K562 treated with DMSO at 1 percent for 24 hours (cell line): ENCODE data around the gene MAP3K9. TPM values are rescaled to one million over a fixed set of nuclear protein-coding genes. Genes with fewer than 3 reads are reported as not detected.

Experiments
- total RNA-seq: library from RNA; unstranded; fragments of 300-600 nt; gene quantifications from 2 replicates; pipeline ENCODE4 v1.2.3, GENCODE V29; 2022; ENCODE audit warnings: low read depth; ENCODE audit not compliant: insufficient read depth

Gene MAP3K9
- 1.4 and 1.8 TPM in 2 replicates for total RNA-seq

DNA sequence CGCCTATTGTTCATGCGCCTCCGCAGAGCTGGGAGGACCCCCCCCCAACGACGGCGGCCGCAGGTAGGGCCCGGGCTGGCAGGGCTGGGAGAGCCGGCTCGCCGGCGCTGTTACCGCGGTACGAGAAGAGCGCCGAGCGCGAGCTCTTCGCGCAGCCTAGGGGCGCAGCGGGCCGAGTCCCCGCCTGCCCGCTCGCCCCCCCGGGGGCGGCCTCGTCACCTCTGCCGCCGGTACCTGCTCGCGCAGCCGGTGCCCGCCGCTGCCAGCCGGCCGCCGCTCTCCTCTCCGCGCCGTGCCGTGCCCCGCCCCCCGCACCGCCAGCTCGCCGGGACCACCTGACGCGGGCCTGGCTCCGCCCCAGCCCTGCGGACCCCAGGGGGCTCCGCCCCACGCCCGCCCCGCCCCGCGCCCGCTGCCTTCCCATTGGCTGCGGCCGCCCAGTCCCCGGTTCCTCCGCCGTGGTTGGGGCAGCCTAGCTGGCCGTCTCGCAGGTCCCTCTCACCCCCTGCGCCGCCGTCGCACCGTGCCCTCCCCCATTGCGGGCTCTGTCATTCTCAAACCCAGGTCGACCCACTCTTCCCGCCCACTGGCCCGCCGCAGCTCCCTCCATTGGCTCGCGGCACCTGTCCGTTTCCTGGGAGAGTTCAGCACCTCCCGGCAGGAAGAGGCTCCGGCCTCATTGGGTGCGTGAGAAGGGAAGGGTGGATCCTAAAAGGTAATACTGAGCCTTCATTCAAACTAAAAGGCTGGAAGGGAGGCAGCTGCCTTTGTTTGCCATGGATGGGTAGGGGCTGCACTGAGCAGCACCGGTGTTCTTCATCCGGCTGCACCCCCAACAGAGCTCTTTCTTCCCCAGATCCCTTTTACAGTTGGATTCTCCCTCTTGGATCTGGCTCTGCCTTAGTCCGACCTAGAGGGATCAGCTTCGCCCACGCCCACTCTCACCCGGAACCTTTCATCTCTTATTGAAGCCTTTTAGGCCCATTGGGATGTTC lies at the start of gene MAP3K9:
MAP3K9 (minus strand) TSS at position 289 of the 995 bp plus-strand sequence. CDS start 342 bp downstream, outside the sequence.

Other genes starting within 250 kb of the MAP3K9 start
- gene MED6, start 208.9 kb downstream of the MAP3K9 start, total RNA-seq, result 16.2 and 18.1 TPM in 2 replicates
- not detected in 2 replicates for gene TTC9, start 167.6 kb downstream of the MAP3K9 start, total RNA-seq
- gene PCNX1, start 97.9 kb upstream of the MAP3K9 start, total RNA-seq, result 3.4 and 7.5 TPM in 2 replicates